GM18907 (cell line): ENCODE data around the gene WDFY3.

Source experiments
- ATAC-seq: cut with Tn5 transposase; IDR thresholded peaks from one replicate; pipeline ENCODE4 v1.9.1; 2021; ENCODE audit warnings: mild to moderate bottlenecking, moderate library complexity; ENCODE audit not compliant: unreplicated experiment

WDFY3 gene

GRCh38 chr4:84733343-84734033, 233.0 kb downstream of the WDFY3 start:
- no peak for ATAC-seq

- ATAC-seq, result no peak
Observed at GRCh38 chr4:84730375-84730774, 236.1 kb downstream of the WDFY3 start.

GRCh38 chr4:84727491-84727890, 239.0 kb downstream of the WDFY3 start:
- ATAC-seq, result no peak

GRCh38 chr4:84726356-84726755, 240.1 kb downstream of the WDFY3 start:
- ATAC-seq, result no peak

GRCh38 chr4:84722720-84723119, 243.8 kb downstream of the WDFY3 start:
- ATAC-seq, result no peak

GRCh38 chr4:84719115-84719514, 247.4 kb downstream of the WDFY3 start:
- ATAC-seq, result no peak

GRCh38 chr4:84718699-84719098, 247.8 kb downstream of the WDFY3 start:
- no peak for ATAC-seq

GRCh38 chr4:84710548-84710947, 255.9 kb downstream of the WDFY3 start:
- no peak for ATAC-seq

- no peak for ATAC-seq
Observed at GRCh38 chr4:84708406-84709135, 257.9 kb downstream of the WDFY3 start.

- ATAC-seq, result no peak
Observed at GRCh38 chr4:84706286-84706685, 260.2 kb downstream of the WDFY3 start.

- ATAC-seq, result no peak
Observed at GRCh38 chr4:84699001-84699671, 267.4 kb downstream of the WDFY3 start.

- no peak for ATAC-seq
Observed at GRCh38 chr4:84697615-84698201, 268.8 kb downstream of the WDFY3 start.

- no peak for ATAC-seq
Observed at GRCh38 chr4:84697159-84697558, 269.3 kb downstream of the WDFY3 start.

GRCh38 chr4:84691800-84692199, 274.7 kb downstream of the WDFY3 start:
- no peak for ATAC-seq

- ATAC-seq, result no peak
Observed at GRCh38 chr4:84691170-84691691, 275.3 kb downstream of the WDFY3 start.

- ATAC-seq, result no peak
Observed at GRCh38 chr4:84690481-84690880, 276.0 kb downstream of the WDFY3 start.

- no peak for ATAC-seq
Observed at GRCh38 chr4:84689197-84689596, 277.3 kb downstream of the WDFY3 start.

GRCh38 chr4:84688605-84689004, 277.9 kb downstream of the WDFY3 start:
- ATAC-seq, result no peak

- ATAC-seq, result no peak
Observed at GRCh38 chr4:84685105-84685504, 281.4 kb downstream of the WDFY3 start.

- no peak for ATAC-seq
Observed at GRCh38 chr4:84684361-84684760, 282.1 kb downstream of the WDFY3 start.
